AG04450 (cell line): ENCODE data around the gene LSM3. TPM values are rescaled to one million over a fixed set of nuclear protein-coding genes. Genes with fewer than 3 reads are reported as not detected.

ENCODE experiments used
- CTCF ChIA-PET: fragments of 300-600, 350-600 bp; formaldehyde crosslinking; extraction: SDS; loops from one replicate; lab custom pipeline; 2022; ENCODE audit warnings: antibody characterized with exemption, inconsistent platforms; lab: Charles Lee
- POLR2A ChIA-PET: fragments of 350-600 bp; formaldehyde crosslinking; extraction: SDS; loops from one replicate; lab custom pipeline; 2021; ENCODE audit warnings: antibody characterized with exemption, inconsistent platforms; lab: Yijun Ruan, JAX
- DNase-seq: peaks from one replicate; pipeline ENCODE4 v3.0.0-alpha.2; 2011; ENCODE audit warnings: low read depth, low spot score
- H3K27ac ChIP-seq: one replicate; pipeline ENCODE4 v1.5.1; 2012; ENCODE audit warnings: low read depth, low read length, control low read depth
- H3K27me3 ChIP-seq: one replicate; pipeline ENCODE4 v1.6.0; 2012; ENCODE audit warnings: low read length; ENCODE audit not compliant: control insufficient read depth, insufficient read depth
- H3K4me3 ChIP-seq: 2 replicates; pipeline ENCODE4 v1.5.1; 2011; ENCODE audit warnings: mild to moderate bottlenecking, low read depth, low read length, control low read depth
- H3K9me3 ChIP-seq: 2 replicates; pipeline ENCODE4 v1.5.1; 2012; ENCODE audit warnings: low read length; ENCODE audit not compliant: control insufficient read depth, insufficient read depth
- polyA plus RNA-seq: library from polyadenylated mRNA; depleted of rRNA; stranded (reverse); fragments of >200 nt; gene quantifications from 2 replicates; pipeline ENCODE4 v1.2.3, GENCODE V29; 2011
- TF ChIP-seq, protein P1 (sequence below): IDR thresholded peaks from 2 replicates; pipeline ENCODE4 v1.5.1; 2011; ENCODE audit warnings: low read depth, low read length, control low read depth, inconsistent platforms

Gene LSM3
- polyA plus RNA-seq, 1 experiment: 11.9 TPM

DNA sequence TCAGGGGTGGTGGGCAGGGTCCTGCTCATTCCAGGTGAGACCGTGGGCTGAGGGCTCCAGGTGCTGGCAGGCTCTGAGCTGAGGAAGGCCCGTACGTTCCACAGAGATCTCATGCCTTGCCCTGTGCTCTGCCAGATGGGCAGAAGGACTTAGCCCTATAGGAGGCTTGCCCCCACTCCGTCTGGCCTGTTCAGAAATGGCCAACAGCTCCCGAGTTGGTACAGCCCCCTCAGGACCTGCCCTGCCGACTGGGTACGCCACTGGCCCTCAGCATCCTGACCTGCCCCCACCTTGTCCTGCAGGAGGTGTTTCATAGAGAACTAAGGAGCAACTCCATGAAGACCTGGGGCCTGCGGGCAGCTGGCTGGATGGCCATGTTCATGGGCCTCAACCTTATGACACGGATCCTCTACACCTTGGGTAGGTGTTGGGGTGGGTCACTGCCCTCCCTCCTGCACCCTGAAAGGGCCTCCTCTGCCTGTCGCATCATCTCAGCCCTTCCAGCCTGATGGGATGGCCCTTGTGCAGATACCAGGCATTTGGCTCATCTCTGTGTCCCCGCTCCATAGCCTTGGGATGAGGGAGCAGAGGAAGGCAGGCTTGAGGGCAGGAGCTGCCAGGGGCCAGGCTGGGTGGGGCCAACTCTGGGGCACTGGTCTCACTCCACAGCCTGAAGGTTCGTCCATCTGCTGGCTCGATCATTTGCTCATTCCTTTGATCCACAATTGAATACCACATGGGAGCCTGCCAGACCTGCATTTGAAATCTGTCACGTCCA is 39.5 kb upstream of the LSM3 start:
- POLR2A ChIA-PET: interaction anchor here (2.8 kb wide), 1 partner anchor 14 kb away, joined by 18 read pairs; the partner anchor contains the start of genes CHCHD4 and TMEM43
- CTCF ChIA-PET: interaction anchor here (1.4 kb wide), 1 partner anchor 13 kb away, joined by 3 read pairs; no protein-coding TSS in a partner anchor
- Histone ChIP-seq H3K9me3 (no peaks in the 10 kb centered on the region), H3K27me3 (no peaks in the 10 kb centered on the region), H3K4me3 (no peak overlapping the region), H3K27ac (no peak overlapping the region)
- TF ChIP-seq, protein P1, sequence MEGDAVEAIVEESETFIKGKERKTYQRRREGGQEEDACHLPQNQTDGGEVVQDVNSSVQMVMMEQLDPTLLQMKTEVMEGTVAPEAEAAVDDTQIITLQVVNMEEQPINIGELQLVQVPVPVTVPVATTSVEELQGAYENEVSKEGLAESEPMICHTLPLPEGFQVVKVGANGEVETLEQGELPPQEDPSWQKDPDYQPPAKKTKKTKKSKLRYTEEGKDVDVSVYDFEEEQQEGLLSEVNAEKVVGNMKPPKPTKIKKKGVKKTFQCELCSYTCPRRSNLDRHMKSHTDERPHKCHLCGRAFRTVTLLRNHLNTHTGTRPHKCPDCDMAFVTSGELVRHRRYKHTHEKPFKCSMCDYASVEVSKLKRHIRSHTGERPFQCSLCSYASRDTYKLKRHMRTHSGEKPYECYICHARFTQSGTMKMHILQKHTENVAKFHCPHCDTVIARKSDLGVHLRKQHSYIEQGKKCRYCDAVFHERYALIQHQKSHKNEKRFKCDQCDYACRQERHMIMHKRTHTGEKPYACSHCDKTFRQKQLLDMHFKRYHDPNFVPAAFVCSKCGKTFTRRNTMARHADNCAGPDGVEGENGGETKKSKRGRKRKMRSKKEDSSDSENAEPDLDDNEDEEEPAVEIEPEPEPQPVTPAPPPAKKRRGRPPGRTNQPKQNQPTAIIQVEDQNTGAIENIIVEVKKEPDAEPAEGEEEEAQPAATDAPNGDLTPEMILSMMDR: no peak
- DNase-seq: no peak

DNA sequence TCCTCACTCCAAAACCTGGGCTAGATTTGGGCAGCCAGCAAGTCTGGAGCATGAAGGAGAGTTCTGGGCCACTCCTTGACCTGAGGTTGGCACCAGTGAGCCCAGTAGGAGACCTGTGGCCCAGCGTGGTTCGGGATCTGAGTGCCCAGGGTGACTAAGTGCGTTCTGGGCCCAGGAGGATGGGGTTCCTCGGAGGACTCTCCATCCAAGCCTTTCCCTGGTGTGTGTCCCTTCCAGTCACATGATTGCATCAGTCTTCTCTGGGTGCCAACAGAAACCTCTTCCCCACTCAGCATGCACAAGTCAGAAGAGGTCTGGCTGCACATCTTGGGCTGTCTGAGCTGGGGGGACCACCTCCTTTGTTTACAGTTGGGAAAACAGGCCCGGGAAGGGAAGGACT is 38.8 kb upstream of the LSM3 start:
- H3K27me3 ChIP-seq: no peaks in the 10 kb centered on the region
- POLR2A ChIA-PET: interaction anchor here (2.8 kb wide), 1 partner anchor 14 kb away, joined by 18 read pairs; the partner anchor contains the start of genes CHCHD4 and TMEM43
- DNase-seq: no peak
- H3K4me3 ChIP-seq: no peak overlapping the region
- CTCF ChIA-PET: no interaction called here
- H3K27ac ChIP-seq: no peak overlapping the region
- TF ChIP-seq, protein P1: no peak
- H3K9me3 ChIP-seq: no peaks in the 10 kb centered on the region

DNA sequence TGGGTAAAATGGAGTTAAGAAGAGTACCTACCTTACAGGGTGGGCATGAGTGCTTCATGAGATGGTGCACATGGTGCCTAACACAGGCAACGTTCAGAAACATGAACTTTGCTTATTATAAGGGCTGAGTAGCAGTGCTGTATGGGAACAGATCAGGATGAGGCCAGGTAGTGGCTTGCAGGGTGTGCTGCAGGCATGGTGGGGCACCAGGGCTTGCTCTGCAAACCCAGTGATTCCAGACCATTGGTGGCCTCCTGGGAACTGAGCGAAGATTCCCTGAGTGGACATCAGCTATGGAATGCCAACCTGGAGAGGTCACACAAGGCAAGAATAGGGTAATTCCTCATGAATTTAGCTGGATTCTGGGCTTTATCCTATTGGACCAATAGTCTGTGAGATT is 37.9 kb upstream of the LSM3 start:
- CTCF ChIA-PET: no interaction called here
- H3K27ac ChIP-seq: peak overlapping the region; percentile 2
- DNase-seq: no peak
- POLR2A ChIA-PET: interaction anchor here (1.2 to 5.7 kb wide), 2 partner anchors 15 to 38 kb away, joined by 3 to 50 read pairs; partner anchors contain the start of genes CHCHD4, LSM3 and TMEM43
- H3K27me3 ChIP-seq: no peaks in the 10 kb centered on the region
- H3K9me3 ChIP-seq: no peaks in the 10 kb centered on the region
- TF ChIP-seq, protein P1: no peak
- H3K4me3 ChIP-seq: no peak overlapping the region

DNA sequence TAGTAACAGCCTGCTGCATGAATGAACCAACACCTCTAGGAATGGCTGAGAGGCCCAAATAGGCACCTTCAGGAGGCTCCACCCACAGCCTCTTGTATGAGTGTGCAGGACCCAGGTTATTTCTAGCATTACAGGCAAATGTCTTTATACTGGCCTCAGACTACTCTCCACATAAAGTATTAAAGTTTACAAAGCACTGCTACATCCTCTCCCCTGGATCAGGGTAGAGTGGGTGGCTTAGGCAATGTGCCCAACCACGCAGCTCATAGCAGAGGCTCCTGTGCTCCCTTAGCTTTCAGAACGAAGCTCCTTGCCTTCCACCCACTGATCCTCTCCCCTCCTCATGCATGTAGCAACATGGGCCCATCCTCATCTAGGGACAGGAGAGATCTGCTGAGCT is 37.5 kb upstream of the LSM3 start:
- no peaks in the 10 kb centered on the region for H3K27me3 ChIP-seq
- TF ChIP-seq, protein P1: no peak
- no peak for DNase-seq
- POLR2A ChIA-PET: interaction anchor here (1.2 to 5.7 kb wide), 2 partner anchors 16 to 38 kb away, joined by 3 to 50 read pairs; partner anchors contain the start of genes CHCHD4, LSM3 and TMEM43
- no peaks in the 10 kb centered on the region for H3K9me3 ChIP-seq
- H3K4me3 ChIP-seq: no peak overlapping the region
- H3K27ac ChIP-seq: no peak overlapping the region
- CTCF ChIA-PET: no interaction called here
